ENCODE data around the gene SMIM45.

The SMIM45 gene

DNA sequence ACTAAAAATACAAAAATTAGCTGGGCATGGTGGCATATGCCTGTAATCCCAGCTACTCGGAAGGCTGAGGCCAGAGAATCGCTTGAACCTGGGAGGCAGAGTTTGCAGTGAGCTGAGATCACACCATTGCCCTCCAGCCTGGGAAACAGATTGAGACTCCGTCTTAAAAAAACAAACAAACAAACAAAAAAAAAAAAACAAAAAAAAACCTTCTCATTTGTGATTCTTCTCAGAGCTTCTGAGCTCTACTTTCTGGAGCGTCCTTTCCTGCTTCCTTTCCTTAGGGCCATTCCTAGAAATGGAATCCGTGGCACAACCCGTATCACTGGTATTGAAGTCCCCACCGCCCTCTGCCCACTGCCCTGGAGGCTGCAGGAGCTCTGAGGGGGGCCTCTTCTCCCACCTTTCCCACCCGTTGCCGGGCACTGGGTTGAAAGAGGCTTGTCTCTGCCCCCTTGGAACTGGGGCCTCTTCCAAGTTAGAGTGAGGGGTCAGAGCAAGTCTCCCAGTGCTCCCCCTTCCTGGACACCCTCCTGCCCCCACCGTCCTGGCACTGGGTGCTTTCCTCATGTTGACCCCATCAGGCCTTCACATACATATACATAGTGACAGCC lies 35.1 kb upstream of the SMIM45 start:
- H3K4me3 ChIP-seq (replicated peaks in 1 of 2; ENCODE audit: low read depth in 2 of 2, low read length in 2 of 2), result no peak overlapping the region
- TF ChIP-seq, protein P1, sequence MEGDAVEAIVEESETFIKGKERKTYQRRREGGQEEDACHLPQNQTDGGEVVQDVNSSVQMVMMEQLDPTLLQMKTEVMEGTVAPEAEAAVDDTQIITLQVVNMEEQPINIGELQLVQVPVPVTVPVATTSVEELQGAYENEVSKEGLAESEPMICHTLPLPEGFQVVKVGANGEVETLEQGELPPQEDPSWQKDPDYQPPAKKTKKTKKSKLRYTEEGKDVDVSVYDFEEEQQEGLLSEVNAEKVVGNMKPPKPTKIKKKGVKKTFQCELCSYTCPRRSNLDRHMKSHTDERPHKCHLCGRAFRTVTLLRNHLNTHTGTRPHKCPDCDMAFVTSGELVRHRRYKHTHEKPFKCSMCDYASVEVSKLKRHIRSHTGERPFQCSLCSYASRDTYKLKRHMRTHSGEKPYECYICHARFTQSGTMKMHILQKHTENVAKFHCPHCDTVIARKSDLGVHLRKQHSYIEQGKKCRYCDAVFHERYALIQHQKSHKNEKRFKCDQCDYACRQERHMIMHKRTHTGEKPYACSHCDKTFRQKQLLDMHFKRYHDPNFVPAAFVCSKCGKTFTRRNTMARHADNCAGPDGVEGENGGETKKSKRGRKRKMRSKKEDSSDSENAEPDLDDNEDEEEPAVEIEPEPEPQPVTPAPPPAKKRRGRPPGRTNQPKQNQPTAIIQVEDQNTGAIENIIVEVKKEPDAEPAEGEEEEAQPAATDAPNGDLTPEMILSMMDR (IDR thresholded peaks at IDR 0.05; ENCODE audit: low read depth, low read length), result no peak
- no peak for DNase-seq (ENCODE audit: low read depth in 2 of 2)

GRCh38 chr22:41917375-41917902 lies 34.5 kb upstream of the SMIM45 start:
- TF ChIP-seq, protein P1 (IDR thresholded peaks at IDR 0.05; ENCODE audit: low read depth, low read length), result no peak
- H3K4me3 ChIP-seq (replicated peaks in 1 of 2; ENCODE audit: low read depth in 2 of 2, low read length in 2 of 2), result no peak overlapping the region
- DNase-seq (ENCODE audit: low read depth in 2 of 2), result no peak

GRCh38 chr22:41917903-41918791 lies 33.8 kb upstream of the SMIM45 start:
- TF ChIP-seq, protein P1 (IDR thresholded peaks at IDR 0.05; ENCODE audit: low read depth, low read length), result no peak
- no peak overlapping the region for H3K4me3 ChIP-seq (replicated peaks in 1 of 2; ENCODE audit: low read depth in 2 of 2, low read length in 2 of 2)
- DNase-seq (ENCODE audit: low read depth in 2 of 2), result peak; percentile 68 to 76

GRCh38 chr22:41919357-41920224 lies 32.4 kb upstream of the SMIM45 start:
- DNase-seq (ENCODE audit: low read depth in 2 of 2), result peak; percentile 31 to 33
- TF ChIP-seq, protein P1 (IDR thresholded peaks at IDR 0.05; ENCODE audit: low read depth, low read length), result no peak
- H3K4me3 ChIP-seq (replicated peaks in 1 of 2; ENCODE audit: low read depth in 2 of 2, low read length in 2 of 2), result peak overlapping the region; percentile 34 to 49

GRCh38 chr22:41920271-41920976 lies 31.5 kb upstream of the SMIM45 start:
- H3K4me3 ChIP-seq (replicated peaks in 1 of 2; ENCODE audit: low read depth in 2 of 2, low read length in 2 of 2), result peak overlapping the region in 1 of 2 donors; percentile 49
- no peak for DNase-seq (ENCODE audit: low read depth in 2 of 2)

More at GRCh38 chr22:41920271-41920976, 31.5 kb upstream of the SMIM45 start:
- TF ChIP-seq, protein P1 (IDR thresholded peaks at IDR 0.05; ENCODE audit: low read depth, low read length), result no peak
